ENCODE results near the gene NF1. TPM values are rescaled to one million over a fixed set of nuclear protein-coding genes. Genes with fewer than 3 reads are reported as not detected.

NF1 gene
- total RNA-seq, 1 experiment from 2014 or later = 35.4 TPM

DNA sequence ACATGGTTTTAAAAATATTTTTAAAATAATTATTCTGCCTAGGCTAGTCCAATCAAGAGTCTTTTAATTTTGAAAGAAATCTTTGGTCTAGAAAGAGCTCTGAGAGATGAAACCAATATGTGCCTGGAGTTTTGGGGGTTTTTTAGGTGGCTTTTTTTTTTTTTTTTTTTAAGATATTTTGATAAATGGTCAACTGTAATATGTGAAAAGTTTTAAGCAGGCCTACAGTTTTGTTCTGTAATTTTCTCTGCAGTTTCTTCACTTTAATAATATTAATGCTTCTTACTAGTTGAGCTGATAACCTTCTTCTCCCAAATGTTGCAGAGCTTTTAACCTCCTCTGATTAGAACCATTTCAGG is 157.2 kb downstream of the NF1 start:
- Mint-ChIP-seq H3K27ac (no peak overlapping the region), H3K4me1 (peaks cover 11% of the 10 kb centered on the region), H3K27me3 (ENCODE audit: low read depth) (no peaks in the 10 kb centered on the region), H3K9me3 (no peaks in the 10 kb centered on the region), H3K4me3 (no peak overlapping the region), H3K36me3 (0 out of 2 replicates have a peak, but pooled peaks cover 4% of the 10 kb centered on the region)
- ATAC-seq (no peak), DNase-seq (ENCODE audit: low spot score) (no peak)
- no peak for TF ChIP-seq CREB1 (CRISPR knock-in tag; IDR thresholded peaks at IDR 0.05)
- no peak for TF ChIP-seq TCF7 (CRISPR knock-in tag; IDR thresholded peaks at IDR 0.05; ENCODE audit: low read depth)
- TF ChIP-seq TEAD4 (CRISPR knock-in tag; IDR thresholded peaks at IDR 0.05) = no peak
- TF ChIP-seq E2F4 (CRISPR knock-in tag; IDR thresholded peaks at IDR 0.05; ENCODE audit: borderline replicate concordance, low read depth) = no peak
- no peak for TF ChIP-seq ZNF281 (CRISPR knock-in tag; IDR thresholded peaks at IDR 0.05)
- no peak for TF ChIP-seq RELA (CRISPR knock-in tag; IDR thresholded peaks at IDR 0.05; ENCODE audit: borderline replicate concordance)
- TF ChIP-seq, protein P1, sequence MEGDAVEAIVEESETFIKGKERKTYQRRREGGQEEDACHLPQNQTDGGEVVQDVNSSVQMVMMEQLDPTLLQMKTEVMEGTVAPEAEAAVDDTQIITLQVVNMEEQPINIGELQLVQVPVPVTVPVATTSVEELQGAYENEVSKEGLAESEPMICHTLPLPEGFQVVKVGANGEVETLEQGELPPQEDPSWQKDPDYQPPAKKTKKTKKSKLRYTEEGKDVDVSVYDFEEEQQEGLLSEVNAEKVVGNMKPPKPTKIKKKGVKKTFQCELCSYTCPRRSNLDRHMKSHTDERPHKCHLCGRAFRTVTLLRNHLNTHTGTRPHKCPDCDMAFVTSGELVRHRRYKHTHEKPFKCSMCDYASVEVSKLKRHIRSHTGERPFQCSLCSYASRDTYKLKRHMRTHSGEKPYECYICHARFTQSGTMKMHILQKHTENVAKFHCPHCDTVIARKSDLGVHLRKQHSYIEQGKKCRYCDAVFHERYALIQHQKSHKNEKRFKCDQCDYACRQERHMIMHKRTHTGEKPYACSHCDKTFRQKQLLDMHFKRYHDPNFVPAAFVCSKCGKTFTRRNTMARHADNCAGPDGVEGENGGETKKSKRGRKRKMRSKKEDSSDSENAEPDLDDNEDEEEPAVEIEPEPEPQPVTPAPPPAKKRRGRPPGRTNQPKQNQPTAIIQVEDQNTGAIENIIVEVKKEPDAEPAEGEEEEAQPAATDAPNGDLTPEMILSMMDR (IDR thresholded peaks at IDR 0.05) = no peak
- no peak for TF ChIP-seq NFATC4 (CRISPR knock-in tag; IDR thresholded peaks at IDR 0.05)
- no peak for TF ChIP-seq PREB (CRISPR knock-in tag; IDR thresholded peaks at IDR 0.05; ENCODE audit: borderline replicate concordance)
- TF ChIP-seq ZSCAN18 (CRISPR knock-in tag; IDR thresholded peaks at IDR 0.05) = no peak
- no peak for TF ChIP-seq ZNF396 (CRISPR knock-in tag; IDR thresholded peaks at IDR 0.05; ENCODE audit: borderline replicate concordance)
- TF ChIP-seq, protein P2, sequence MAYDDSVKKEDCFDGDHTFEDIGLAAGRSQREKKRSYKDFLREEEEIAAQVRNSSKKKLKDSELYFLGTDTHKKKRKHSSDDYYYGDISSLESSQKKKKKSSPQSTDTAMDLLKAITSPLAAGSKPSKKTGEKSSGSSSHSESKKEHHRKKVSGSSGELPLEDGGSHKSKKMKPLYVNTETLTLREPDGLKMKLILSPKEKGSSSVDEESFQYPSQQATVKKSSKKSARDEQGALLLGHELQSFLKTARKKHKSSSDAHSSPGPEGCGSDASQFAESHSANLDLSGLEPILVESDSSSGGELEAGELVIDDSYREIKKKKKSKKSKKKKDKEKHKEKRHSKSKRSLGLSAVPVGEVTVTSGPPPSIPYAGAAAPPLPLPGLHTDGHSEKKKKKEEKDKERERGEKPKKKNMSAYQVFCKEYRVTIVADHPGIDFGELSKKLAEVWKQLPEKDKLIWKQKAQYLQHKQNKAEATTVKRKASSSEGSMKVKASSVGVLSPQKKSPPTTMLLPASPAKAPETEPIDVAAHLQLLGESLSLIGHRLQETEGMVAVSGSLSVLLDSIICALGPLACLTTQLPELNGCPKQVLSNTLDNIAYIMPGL (CRISPR knock-in tag; IDR thresholded peaks at IDR 0.05) = no peak
- TF ChIP-seq ZNF138 (CRISPR knock-in tag; conservative IDR thresholded peaks at IDR 0.05) = no peak
- TF ChIP-seq, protein P3, sequence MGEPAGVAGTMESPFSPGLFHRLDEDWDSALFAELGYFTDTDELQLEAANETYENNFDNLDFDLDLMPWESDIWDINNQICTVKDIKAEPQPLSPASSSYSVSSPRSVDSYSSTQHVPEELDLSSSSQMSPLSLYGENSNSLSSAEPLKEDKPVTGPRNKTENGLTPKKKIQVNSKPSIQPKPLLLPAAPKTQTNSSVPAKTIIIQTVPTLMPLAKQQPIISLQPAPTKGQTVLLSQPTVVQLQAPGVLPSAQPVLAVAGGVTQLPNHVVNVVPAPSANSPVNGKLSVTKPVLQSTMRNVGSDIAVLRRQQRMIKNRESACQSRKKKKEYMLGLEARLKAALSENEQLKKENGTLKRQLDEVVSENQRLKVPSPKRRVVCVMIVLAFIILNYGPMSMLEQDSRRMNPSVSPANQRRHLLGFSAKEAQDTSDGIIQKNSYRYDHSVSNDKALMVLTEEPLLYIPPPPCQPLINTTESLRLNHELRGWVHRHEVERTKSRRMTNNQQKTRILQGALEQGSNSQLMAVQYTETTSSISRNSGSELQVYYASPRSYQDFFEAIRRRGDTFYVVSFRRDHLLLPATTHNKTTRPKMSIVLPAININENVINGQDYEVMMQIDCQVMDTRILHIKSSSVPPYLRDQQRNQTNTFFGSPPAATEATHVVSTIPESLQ (CRISPR knock-in tag; IDR thresholded peaks at IDR 0.05) = no peak
- TF ChIP-seq OVOL2 (CRISPR knock-in tag; IDR thresholded peaks at IDR 0.05; ENCODE audit: borderline replicate concordance) = no peak
- TF ChIP-seq CBFB (CRISPR knock-in tag; IDR thresholded peaks at IDR 0.05; ENCODE audit: low read depth) = no peak
- no peak for TF ChIP-seq HMGA2 (CRISPR knock-in tag; IDR thresholded peaks at IDR 0.05)
- TF ChIP-seq, protein P4, sequence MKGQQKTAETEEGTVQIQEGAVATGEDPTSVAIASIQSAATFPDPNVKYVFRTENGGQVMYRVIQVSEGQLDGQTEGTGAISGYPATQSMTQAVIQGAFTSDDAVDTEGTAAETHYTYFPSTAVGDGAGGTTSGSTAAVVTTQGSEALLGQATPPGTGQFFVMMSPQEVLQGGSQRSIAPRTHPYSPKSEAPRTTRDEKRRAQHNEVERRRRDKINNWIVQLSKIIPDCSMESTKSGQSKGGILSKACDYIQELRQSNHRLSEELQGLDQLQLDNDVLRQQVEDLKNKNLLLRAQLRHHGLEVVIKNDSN (CRISPR knock-in tag; IDR thresholded peaks at IDR 0.05) = no peak
- TF ChIP-seq IRF2 (CRISPR knock-in tag; IDR thresholded peaks at IDR 0.05; ENCODE audit: borderline replicate concordance, low read depth) = no peak
- TF ChIP-seq JAZF1 (CRISPR knock-in tag; IDR thresholded peaks at IDR 0.05) = no peak
- CTCF ChIA-PET = interaction anchor here (0.5 to 1.8 kb wide), 3 partner anchors 14 to 117 kb away, joined by 3 to 8 read pairs (median 7); no protein-coding TSS in a partner anchor
- POLR2A ChIA-PET = no interaction called here
